NT2/D1 (cell line): ENCODE measurements around the gene GSAP.

Experiments
- SUZ12 ChIP-seq: IDR thresholded peaks from 2 replicates; pipeline ENCODE4 v1.6.1; 2011; ENCODE audit not compliant: insufficient read length, insufficient read depth; ENCODE audit errors: extremely low read depth
- YY1 ChIP-seq: IDR thresholded peaks from 2 replicates; pipeline ENCODE4 v1.6.1; 2011; ENCODE audit not compliant: insufficient read length, insufficient read depth

- TF ChIP-seq YY1 (no peak), SUZ12 (no peak)
These were observed 101.0 kb downstream of the GSAP start for GRCh38 chr7:77315182-77315591.
